NCI-H1930 (cell line): Measurements from ENCODE around the gene SNX5.

ENCODE experiments used
- DNase-seq, 2 experiments: peaks; one replicate each; lab custom pipeline; 2025; lab: John Stamatoyannopoulos, UW

Gene SNX5

DNA sequence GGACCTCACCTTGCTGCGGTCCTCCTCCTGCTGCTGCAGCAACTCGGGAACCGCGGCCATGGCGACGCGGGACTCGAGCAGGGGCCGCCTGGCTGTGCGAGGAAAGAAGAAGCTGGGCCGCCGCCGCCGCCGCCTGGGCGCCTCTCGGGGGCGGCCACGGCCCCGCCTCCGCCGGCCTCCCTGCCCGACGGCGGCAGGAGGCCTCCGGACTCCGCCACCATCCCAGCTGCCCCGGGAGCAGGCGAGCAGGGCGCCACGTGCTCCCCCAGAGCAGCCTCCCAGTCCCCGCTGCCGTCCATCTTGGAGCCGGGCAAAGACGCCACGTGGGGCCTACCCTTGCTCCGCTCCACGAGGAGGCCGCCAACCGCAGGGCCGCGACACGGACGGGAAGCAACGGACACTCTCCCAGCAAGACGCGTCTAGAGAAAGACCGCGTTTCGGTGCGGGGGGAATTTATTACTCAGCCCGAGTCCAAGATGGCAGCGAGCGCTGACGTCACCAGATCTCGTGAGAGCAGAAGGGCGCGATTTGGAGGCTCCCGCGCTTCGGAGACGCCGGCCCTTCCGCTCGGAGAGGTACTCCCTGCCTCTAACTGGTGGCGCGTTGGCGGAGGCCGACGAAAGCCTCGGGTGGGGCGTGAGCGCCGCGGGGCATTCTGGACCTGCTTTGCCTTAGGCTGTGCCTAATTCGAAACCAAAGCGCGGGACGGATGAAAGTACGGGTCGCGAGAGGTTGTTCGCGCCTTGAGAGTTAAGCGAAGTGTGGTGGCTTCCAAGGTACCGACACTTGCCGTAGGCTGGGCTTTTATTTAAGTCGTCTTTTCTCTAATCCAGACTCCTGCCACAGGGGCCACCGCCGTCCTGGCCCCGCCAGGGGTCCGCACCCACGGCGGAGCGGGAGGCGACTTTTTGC is at the start of gene SNX5, which contains the start of gene MGME1:
Gene SNX5 (minus strand): TSS at position 429 of the 912 bp plus-strand sequence. CDS start 369 bp downstream, at position 60.
Gene MGME1 (plus strand): TSS at position 653 of the 912 bp plus-strand sequence. CDS start 842 bp downstream, outside the sequence.
- DNase-seq = peak; percentile 99

DNA sequence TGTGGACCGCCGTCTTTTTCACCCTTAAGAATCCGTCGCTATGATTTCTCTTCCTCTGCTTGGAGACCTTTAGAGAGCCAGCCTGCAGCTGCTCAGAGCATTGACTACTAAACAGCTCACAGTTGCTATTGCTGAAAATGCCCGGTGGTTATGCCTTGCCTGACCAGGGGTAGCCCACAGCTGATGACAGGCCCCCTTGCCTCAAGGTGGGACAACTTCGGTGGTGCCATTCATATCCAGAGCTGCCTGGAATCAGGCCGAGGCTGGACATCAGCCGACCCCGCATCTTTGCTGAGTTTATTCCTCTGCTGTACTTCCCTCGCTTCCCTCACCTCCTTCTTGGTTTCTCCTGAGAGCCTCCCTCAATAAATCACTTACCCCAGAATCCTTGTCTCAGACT is 49.5 kb upstream of the SNX5 start:
- DNase-seq = no peak

DNA sequence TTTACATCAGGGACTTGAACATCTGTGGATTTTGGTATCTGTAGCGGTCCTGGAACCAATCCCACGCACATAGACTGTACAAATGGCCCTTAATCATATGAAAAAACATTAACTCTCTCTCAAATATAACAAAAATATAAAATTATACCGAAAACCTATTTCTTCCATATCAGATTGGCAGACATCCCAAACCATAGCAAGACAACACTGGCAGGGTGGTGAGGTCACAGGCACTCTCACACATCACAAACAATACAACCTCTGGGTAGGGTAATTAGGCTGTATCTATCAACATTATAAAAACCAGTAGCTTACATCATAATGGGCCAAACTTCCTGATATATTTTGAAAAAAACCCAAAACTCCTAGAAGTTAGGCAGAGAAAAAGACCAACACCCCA is 48.2 kb upstream of the SNX5 start:
- DNase-seq = no peak

DNA sequence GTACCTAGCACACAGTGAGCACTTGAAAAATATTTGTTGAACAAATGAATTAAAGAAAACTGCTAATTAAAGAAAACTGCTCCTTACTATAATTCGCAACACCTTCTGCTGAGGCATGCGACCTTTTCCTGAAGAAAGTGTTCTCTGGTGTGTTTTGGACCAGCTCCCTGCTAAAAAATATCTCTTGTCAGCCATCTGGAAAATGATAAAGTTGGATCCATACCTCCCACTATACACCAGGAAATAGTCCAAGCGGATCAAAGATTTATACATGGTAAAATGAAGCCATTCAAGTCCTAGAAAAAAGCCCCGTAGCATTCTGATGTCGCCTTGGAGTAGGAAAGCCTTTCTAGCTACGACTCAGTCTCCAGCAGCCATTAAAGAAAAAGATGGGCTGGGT is 45.8 kb upstream of the SNX5 start:
- no peak for DNase-seq

DNA sequence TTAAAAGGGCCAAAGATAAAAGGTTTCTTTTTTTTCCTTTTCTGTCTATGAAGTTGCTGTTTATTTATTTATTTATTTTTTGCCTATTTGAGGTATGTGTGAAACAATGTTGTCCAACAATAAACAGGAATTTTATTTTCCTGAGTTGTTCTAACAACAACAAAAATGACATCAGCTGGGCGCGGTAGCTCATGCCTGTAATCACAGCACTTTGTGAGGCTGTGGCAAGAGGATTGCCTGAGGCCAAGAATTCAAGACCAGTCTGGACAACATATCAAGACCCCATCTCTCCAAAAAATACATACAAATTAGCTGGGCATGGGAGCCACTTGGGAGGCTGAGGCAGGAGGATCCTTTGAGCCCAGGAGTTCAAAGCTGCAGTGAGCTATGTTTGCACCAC is 44.3 kb upstream of the SNX5 start:
- DNase-seq = no peak

DNA sequence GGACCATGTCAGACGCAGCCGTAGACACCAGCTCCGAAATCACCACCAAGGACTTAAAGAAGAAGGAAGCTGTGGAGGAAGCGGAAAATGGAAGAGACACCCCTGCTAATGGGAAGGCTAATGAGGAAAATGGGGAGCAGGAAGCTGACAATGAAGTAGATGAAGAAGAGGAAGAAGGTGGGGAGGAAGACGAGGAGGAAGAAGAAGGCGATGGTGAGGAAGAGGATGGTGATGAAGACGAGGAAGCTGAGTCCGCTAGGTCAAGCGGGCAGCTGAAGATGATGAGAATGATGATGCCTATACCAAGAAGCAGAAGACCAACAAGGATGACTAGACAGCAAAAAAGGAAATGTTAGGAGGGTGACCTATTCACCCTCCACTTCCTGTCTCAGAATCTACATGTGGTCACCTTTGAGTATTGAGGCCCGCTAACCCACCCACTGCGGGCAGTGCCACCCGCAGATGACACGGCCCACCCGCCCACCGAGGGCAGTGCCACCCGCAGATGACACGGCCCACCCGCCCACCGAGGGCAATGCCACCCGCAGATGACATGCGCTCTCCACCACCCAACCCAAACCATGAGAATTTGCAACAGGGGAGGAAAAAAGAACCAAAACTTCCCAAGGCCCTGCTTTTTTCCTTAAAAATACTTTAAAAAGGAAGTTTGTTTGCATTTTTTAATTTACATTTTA is 43.5 kb upstream of the SNX5 start:
- no peak for DNase-seq

DNA sequence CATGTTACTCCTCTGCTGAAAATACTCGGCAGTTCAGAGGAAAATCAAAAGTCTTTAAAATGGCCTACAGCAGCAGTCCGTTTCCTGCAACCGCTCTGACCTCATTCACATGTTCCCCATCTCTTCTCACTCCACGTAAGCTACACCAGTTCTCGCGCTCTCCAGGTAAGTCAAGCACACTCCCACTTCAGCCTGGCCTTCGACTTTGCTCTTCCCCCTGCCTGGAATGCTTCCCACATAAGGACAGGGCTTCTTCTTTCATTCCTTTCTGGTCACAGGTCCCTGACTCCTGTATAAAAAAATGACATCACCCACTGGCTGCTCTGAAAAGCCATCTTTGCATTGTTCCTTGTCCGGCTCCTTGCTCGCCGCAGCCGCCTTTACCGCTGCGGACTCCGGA is 42.9 kb upstream of the SNX5 start:
- no peak for DNase-seq

DNA sequence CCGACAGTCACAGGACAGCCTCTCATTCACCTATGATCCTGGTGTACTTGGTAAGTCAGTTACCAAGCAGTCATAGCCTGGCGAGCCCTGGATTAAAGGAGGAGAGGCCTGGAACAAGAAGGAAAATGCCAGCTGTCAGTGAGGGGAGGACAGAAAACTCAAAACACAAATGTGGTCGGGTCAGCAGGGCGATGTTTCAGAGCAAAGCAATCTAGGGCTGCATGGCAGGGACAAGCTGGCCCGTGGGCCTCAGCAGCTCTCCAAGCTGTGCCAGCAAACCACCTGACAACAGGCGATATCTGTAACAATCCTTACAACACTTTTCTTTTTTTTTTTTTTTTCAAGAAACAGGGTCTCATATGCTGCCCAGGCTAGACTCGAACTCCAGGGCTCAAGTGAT is 40.5 kb upstream of the SNX5 start:
- no peak for DNase-seq

DNA sequence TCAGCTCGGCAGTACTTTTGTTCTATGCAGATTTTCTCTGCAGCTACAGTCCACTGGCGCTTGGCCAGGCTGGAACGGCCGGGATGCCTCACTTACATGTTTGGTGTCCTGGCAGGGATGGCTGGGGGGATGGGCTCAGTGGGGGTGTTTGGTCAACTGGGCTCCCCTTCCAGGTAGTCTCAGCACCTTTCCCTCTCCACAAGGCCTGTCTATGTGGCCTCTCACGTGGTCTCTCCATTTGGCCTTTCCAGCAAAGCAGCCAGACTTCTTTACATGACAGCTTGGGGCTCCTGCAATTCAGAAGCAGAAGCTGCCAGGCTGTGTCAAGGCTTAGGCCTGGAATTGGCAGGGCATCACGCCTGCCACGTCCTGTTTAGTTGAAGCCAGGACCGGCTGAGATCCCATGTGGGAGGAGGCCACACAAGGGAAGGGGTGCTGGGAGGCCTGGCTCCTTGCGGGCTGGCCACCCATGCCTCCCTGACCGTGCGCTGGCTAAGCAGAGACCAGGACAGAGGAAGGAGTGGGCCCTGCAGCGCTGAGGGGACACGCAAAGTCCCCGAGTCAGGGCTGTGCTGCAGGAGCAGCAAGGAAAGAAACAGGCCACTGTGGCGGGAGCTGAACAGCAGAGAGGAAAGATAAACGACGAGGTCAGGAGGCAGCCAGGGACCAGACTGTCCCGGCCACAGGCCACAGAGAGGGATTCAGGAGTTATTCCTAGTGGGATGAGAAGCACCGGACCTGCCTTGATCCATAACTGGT is 39.1 kb upstream of the SNX5 start:
- no peak for DNase-seq

DNA sequence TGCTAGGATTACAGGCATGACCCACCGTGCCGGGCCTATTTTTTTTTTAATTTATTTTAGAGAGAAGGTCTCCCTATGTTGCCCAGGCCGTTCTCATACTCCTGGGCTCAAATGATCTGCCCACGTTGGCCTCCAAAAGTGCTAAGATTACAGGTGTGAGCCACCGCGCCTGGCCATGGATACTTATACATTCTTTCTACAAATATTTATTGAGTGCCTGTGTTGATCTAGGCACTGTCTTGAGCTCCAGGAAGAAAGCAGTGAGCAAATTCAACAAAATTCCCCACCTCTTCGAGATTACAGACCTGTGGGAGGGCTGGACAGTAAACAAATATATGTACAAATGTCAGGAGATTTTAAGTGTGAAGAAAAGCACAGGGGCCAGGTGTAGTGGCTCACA is 38.1 kb upstream of the SNX5 start:
- DNase-seq = no peak

DNA sequence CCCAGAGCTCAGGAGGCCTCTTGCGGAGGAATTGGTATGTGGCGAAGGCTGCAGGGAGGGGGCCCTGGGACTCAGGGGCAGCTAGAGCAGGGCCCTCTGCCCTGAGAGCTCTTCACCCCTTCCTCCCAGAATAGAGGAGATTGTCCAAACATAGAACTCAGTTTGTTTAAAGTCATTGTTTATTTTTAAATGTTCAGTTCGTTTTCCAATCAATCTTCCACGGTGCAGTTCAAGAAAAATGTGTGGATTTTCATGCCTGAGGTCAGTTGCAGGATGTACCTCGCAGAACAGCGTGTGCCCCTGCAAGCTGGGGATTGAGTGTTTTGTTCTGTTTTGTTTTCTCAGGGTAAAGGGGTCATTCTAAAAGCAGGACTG is 37.4 kb upstream of the SNX5 start:
- no peak for DNase-seq

DNA sequence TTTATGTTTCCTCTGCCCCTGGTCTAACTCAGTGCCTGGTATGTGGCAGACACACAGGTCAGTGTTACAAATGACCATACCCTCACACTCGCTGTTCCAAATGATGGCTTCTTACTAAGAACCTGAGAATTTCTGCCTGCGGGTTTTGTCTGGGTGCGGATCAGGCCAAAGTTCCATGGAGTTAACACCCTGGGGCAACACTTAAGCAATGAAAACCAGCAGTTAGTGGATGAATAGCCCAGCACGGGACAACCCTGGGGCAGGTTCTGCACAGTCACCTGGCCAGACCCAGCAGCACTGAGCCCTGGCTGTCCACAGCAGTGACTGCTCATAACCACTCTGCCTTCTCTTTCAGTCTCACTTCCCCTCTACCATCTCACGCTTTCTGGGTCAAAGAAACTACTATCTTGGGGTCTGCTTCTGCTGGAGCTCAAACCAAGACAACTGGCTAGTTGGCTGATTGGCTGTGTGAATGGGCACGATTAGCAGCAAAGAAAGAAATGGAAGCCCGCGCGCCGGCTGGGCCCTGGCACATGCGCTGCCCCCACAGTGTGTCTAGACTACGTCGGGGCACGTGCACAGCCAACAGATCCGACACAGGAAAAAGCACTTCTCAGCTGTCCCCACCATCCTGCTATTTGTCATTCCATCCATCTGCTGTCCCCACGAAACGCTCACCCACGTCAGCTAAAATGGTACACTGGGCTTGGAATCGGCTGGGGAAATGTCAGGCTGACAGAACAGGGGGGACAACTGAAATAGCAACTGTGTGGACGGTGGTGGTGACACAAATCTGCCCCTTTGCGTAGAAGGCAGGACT is 36.8 kb upstream of the SNX5 start:
- DNase-seq = no peak

DNA sequence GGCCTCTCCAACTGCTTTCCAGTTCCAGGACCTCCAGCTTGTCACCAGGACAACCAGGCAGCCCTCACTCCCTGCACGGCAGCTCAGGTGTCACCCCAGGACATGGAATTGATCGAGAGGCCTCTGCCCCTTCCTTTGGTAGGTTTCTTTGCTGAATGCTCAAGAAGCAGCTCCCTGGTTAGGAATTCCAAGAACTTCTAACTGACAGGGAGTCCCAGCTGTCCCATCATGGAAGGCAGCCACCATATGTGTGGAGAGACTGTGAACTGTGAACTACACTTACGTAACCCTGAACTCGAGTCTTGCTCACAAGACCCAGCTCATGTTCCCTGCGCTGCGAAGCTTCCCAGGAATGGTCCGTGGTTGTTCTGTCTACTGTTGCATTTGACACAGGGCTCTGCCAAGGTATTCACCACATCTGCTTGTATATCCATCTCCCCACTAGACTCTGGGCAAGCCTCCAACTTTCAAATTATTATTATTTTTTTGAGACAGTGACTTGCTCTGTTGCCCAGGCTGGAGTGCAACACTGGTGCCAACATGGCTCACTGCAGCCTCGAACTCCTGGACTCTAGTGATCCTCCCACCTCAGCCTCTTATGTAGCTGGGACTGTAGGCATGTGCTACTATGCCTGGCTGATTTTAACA is 35.9 kb upstream of the SNX5 start:
- DNase-seq = no peak

DNA sequence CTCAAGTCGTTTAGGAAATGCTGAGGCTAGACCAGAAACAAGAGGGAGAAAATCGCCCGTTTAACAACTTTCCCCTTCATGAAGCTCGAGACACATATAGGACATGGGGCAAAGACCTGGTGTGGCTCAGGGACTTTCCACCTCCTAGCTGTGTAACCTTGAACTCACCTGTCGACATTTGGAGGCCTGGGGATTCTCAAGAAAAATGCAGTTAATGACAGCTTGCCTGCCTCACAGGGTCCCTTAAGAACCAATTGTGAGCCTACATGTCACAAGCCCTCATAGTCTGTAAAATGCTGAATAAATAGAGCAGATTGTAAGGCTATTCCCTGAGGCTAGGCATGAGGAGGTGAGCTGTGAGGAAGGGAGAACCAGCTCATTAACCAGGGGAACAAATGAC is 35.3 kb upstream of the SNX5 start:
- no peak for DNase-seq

DNA sequence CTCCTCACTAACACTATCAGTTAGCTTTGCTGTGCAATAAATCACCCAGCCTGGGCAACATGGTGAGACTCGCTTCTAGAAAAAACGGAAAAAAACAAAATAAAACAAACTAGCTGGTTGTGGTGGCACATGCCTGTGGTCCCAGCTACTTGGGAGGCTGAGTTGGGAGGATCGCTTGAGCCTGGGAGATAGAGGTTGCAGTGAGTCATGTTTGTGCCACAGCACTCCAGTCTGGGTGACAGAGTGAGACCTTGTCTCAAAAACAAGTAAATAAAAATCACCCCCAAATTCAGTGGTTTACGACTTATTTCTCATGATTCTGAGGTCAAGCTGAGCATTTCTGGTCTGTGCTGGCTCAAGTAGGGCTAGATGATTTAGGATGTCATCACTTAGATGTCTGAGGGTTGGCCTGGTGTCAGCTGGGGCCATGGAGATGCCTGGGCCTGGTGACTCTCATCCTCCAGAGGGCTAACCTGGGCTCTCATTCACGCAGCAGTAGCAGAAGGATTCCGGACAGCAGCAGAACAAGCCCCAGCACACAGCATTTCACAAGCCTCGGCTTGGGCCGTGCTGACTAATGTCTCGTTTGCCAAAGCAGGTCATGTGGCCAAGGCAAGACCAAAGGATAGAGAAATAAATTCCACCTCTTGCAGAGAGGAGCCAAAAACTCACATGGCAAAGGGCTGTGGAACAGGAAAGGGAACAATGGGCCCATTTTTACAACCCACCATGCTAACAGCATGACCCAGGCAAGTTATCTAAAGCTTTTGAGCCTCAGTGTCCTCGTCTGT is 32.7 kb upstream of the SNX5 start:
- DNase-seq = no peak

DNA sequence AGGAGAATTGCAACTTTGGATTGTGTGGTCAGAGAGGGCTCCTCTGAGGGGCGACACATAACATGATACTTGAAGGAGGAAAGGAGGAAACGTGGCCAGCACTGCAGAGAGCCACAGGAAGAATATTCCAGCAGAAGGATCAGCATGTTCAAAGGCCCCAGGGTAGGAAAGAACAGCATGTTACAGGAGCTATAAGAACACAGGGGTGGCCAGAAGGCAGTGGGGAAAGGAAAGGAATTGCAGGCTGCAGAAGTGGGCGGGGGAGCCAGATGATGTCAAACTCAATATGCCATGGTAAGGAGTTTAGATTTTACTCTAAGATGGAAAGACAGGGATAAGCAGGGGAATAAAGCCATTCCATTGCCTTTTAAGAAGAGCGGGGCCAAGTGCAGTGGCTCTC is 31.0 kb upstream of the SNX5 start:
- DNase-seq = no peak

DNA sequence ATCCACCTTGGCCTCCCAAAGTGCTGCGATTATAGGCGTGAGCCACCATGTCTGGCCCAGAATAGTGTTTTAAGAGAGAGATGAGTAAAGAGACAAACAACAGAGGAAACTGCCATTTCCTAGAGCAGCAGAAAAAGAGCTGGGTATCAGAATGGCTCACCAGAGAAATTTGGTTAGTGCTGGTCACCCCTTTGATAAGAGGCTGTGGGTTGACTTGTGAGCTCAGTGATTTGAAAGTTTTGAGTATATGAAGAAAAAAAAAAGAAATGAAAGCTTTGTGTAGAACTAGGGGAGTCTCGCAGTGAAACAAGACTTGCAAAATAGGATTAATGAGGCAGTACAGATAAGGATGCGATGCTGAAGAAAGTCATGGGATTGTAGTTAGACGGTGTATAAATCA is 29.9 kb upstream of the SNX5 start:
- DNase-seq = no peak

DNA sequence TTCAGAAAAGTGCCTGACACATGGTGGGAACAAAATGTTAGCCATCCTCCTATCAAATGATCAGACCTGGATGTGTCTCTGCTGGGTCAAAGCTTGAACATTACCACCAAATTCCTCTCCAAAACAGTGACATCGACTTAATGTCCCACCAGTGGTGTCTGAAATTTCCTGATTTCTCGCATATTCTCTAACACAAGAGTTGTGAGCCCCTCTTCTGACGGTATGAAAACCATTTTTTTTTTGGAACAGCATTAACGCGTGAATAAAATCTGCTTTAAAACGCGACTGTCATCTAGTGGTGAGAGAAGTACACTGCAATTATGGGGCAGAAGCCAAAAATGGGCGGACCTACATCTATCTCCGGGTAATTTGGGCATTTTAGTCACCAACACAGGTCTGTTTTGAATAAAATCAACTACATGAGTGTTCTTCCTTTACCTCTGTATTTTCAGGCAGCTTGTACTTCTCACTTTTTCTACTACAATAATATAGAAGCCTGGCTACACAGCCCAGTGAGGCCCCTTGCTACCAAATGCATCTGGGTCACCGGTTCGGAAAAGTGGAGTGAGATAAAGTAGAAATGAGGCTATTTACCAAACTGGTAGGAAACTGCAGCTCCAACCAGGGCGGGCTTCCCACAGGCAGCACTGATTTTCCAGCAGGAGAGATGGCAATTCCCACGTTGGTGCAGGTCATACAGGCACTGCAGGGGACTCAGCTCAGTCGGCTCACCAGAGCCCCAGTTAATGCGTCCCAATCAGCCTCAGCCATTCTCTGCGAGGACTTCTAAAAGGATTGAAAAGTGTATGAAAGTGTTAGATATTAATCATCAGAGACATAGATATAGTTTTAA is 27.6 kb upstream of the SNX5 start:
- no peak for DNase-seq

DNA sequence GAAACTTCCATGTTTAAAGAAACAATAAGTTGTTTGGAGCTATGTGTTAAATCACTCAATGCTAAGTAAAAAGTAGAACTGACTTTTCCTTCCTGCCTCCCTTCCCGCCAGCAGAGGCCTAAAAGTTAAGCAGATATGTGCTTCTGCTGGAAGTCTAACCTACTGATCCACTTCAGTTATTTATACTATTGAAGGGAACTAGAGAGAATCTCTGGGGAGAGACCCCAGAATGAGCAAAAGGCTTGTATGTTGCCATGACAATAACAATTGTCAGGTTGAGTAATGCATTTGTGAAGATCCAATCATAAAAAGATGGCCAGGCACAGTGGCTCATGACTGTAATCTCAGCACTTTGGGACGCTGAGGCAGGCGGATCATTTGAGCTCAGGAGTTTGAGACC is 25.0 kb upstream of the SNX5 start:
- no peak for DNase-seq
